Activated CD4-positive, alpha-beta memory T cell treated with anti-CD3 and anti-CD28 coated beads, Interleukin-2, amount 10 ng/mL, durations not matched to agents 7 days and 5 days (primary cell): ENCODE data around the gene ST3GAL3. TPM values are rescaled to one million over a fixed set of nuclear protein-coding genes. Genes with fewer than 3 reads are reported as not detected.

Source experiments
- CTCF ChIA-PET: fragments of 350-600 bp; sonication (Branson Sonifier 250); formaldehyde crosslinking; loops from one replicate; lab custom pipeline; 2021; ENCODE audit warnings: antibody characterized with exemption, inconsistent platforms; lab: Charles Lee
- POLR2A ChIA-PET: fragments of 350-600 bp; sonication (Branson Sonifier 250); formaldehyde crosslinking; loops from one replicate; lab custom pipeline; 2021; ENCODE audit warnings: antibody characterized with exemption; lab: Charles Lee
- DNase-seq: peaks from one replicate; pipeline ENCODE4 v3.0.0-alpha.2; 2020
- H3K27ac Mint-ChIP-seq: one replicate; pipeline ENCODE4 v1.8.0; 2021; ENCODE audit warnings: mild to moderate bottlenecking, mixed read lengths
- H3K27me3 Mint-ChIP-seq: one replicate; pipeline ENCODE4 v1.8.0; 2021; ENCODE audit warnings: mixed read lengths
- H3K36me3 Mint-ChIP-seq: one replicate; pipeline ENCODE4 v1.8.0; 2021; ENCODE audit warnings: low read depth, mixed read lengths
- H3K4me1 Mint-ChIP-seq: one replicate; pipeline ENCODE4 v1.8.0; 2021; ENCODE audit warnings: mixed read lengths
- H3K4me3 Mint-ChIP-seq: one replicate; pipeline ENCODE4 v1.8.0; 2021; ENCODE audit warnings: mild to moderate bottlenecking, mixed read lengths
- H3K9me3 Mint-ChIP-seq: one replicate; pipeline ENCODE4 v1.8.0; 2021; ENCODE audit warnings: mixed read lengths
- total RNA-seq, 2 experiments: library from RNA; stranded (reverse); gene quantifications; one replicate each; pipeline ENCODE4 v1.2.3, GENCODE V29; 2021

Gene ST3GAL3
- total RNA-seq, 2 experiments from 2014 or later = 14.2 to 16.9 TPM

DNA sequence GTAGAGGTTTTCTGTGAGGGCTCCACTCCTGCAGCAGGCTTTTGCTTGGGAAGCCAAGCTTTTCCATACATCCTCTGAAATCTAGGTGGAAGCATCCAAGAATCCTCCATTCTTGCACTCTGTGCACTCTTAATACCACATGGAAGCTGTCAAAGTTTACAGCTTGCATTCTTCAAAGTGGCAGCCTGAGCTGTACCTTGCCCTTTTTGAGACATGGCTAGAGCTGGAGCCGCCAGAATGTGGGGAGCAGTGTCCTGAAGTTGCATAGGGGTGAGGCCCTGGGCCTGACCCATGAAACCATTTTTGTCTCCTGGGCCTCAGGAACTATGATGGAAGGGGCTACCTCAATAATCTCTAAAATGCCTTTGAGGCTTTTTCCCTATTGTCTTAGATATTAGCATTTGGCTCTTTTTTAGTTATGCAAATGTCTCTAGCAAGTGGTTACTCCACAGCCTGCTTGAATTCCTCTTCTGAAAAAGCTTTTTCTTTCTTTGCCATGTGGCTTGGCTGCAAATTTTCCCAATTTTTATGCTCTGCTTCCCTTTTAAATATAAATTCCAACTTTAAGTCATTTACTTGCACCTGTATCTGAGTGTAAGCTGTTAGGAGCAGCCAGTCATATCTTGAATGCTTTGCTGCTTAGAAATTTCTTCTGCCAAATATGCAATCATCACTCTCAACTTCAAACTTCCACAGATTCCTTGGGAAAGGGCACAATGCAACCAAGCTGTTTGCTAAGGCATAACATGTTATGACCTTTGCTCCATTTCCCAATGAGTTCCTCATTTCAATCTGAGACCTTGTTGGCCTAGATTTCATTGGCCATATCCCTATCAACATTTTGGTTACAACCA lies 134.2 kb downstream of the ST3GAL3 start:
- H3K27ac Mint-ChIP-seq = no peak overlapping the region
- peaks cover 2% of the 10 kb centered on the region for H3K9me3 Mint-ChIP-seq
- no peaks in the 10 kb centered on the region for H3K27me3 Mint-ChIP-seq
- H3K36me3 Mint-ChIP-seq = peaks cover 38% of the 10 kb centered on the region
- H3K4me3 Mint-ChIP-seq = no peak overlapping the region
- ChIA-PET CTCF (no interaction called here), POLR2A (no interaction called here)
- peaks cover 9% of the 10 kb centered on the region for H3K4me1 Mint-ChIP-seq
- no peak for DNase-seq

- H3K9me3 Mint-ChIP-seq = peaks cover 2% of the 10 kb centered on the region
- peaks cover 38% of the 10 kb centered on the region for H3K36me3 Mint-ChIP-seq
- H3K4me3 Mint-ChIP-seq = no peak overlapping the region
- ChIA-PET CTCF (no interaction called here), POLR2A (no interaction called here)
- no peak for DNase-seq
- H3K27me3 Mint-ChIP-seq = no peaks in the 10 kb centered on the region
- no peak overlapping the region for H3K27ac Mint-ChIP-seq
- peaks cover 7% of the 10 kb centered on the region for H3K4me1 Mint-ChIP-seq
Observed at GRCh38 chr1:43842175-43842498, 134.8 kb downstream of the ST3GAL3 start.

DNA sequence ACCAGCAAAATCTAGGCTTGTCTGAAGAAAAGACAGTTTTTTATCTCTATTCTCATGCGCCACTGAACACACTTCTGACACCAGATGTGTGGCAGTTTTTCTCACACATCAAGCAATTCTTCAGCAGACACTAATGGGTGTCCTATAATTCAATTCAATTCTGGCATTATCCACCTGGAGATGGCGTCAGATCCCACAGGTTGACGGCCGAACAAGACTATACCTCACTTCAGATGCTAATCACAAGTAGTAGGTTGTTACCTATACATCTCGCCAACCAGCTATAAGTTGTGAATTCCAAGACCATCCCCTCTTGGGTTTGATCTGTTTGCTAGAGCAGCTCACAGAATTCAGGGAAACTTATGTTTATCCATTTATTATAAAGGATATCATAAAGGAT lies 136.3 kb downstream of the ST3GAL3 start:
- H3K27me3 Mint-ChIP-seq = no peaks in the 10 kb centered on the region
- peaks cover 2% of the 10 kb centered on the region for H3K9me3 Mint-ChIP-seq
- no peak overlapping the region for H3K4me3 Mint-ChIP-seq
- no peak for DNase-seq
- peaks cover 35% of the 10 kb centered on the region for H3K36me3 Mint-ChIP-seq
- H3K4me1 Mint-ChIP-seq = peaks cover 9% of the 10 kb centered on the region
- ChIA-PET CTCF (interaction anchor here (1.7 kb wide), 1 partner anchor 80 kb away, joined by 4 read pairs; no protein-coding TSS in a partner anchor), POLR2A (interaction anchor here (1.1 kb wide), 1 partner anchor 137 kb away, joined by 3 read pairs; the partner anchor contains the start of gene ST3GAL3)
- H3K27ac Mint-ChIP-seq = no peak overlapping the region

DNA sequence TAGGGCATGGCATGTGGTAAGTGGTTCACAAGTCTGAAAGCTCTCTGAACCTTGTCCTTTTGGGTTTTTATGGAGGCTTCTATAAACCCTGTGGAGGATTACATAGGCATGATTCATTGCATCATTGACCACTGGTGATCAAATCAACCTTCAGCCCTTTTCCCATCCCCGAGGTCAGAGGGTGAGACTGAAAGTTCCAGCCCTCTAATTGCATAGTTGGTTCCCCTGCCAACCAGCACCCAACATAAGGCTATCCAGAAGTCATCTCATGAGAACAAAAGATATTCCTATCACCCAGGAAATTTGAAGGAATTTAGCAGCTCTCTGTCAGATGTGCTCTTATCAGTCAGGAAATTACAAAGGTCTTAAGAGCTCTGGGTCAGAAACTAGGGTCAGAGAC lies 136.8 kb downstream of the ST3GAL3 start:
- DNase-seq = no peak
- peaks cover 2% of the 10 kb centered on the region for H3K9me3 Mint-ChIP-seq
- H3K36me3 Mint-ChIP-seq = peaks cover 35% of the 10 kb centered on the region
- ChIA-PET CTCF (interaction anchor here (0.7 to 1.7 kb wide), 2 partner anchors 81 to 104 kb away, joined by 3 to 4 read pairs; no protein-coding TSS in a partner anchor), POLR2A (interaction anchor here (1.1 kb wide), 1 partner anchor 137 kb away, joined by 3 read pairs; the partner anchor contains the start of gene ST3GAL3)
- no peak overlapping the region for H3K4me3 Mint-ChIP-seq
- no peaks in the 10 kb centered on the region for H3K27me3 Mint-ChIP-seq
- H3K4me1 Mint-ChIP-seq = peaks cover 9% of the 10 kb centered on the region
- no peak overlapping the region for H3K27ac Mint-ChIP-seq

DNA sequence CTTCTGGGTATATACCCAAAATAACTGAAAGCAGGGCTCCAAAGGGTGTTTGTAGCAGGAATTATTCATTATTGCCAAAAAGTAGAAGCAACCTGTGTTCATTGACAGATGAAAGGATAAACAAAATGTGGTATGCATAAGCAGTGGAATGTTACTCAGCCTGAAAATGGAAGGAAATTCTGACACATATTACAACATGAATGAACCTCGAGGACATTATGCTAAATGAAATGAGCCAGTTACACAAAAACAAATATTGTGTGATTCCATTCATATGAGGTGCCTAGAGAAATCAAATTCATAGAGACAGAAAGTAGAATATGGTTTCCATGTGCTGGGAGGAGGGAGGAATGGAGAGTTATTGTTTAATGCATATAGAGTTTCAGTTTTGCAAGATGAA lies 140.0 kb downstream of the ST3GAL3 start:
- H3K27me3 Mint-ChIP-seq = no peaks in the 10 kb centered on the region
- POLR2A ChIA-PET = no interaction called here
- H3K4me1 Mint-ChIP-seq = peaks cover 2% of the 10 kb centered on the region
- peaks cover 16% of the 10 kb centered on the region for H3K36me3 Mint-ChIP-seq
- no peak for DNase-seq
- no peak overlapping the region for H3K27ac Mint-ChIP-seq
- CTCF ChIA-PET = no interaction called here
- H3K9me3 Mint-ChIP-seq = no peaks in the 10 kb centered on the region
- H3K4me3 Mint-ChIP-seq = no peak overlapping the region

DNA sequence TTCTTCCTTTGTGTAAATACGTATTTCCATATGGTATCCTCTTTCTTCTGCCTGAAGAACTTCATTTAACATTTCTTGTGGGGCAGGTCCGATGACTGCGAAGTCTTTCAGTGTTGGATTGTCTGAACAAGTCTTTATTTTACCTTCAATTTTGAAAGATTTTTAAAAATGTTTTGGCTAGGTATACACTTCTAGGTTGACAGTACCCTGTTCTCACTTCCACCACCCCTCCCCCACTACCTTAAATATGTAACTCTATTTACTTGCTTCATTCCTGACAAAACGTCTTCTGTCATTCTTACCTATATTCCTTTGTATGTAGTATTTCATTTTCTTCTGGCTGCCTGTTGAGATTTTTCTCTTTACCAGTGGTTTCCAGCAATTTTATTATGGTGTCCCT lies 140.5 kb downstream of the ST3GAL3 start:
- no peak overlapping the region for H3K27ac Mint-ChIP-seq
- H3K27me3 Mint-ChIP-seq = no peaks in the 10 kb centered on the region
- peaks cover 12% of the 10 kb centered on the region for H3K36me3 Mint-ChIP-seq
- peaks cover 2% of the 10 kb centered on the region for H3K4me1 Mint-ChIP-seq
- no peak overlapping the region for H3K4me3 Mint-ChIP-seq
- POLR2A ChIA-PET = no interaction called here
- DNase-seq = no peak
- H3K9me3 Mint-ChIP-seq = no peaks in the 10 kb centered on the region
- CTCF ChIA-PET = no interaction called here

DNA sequence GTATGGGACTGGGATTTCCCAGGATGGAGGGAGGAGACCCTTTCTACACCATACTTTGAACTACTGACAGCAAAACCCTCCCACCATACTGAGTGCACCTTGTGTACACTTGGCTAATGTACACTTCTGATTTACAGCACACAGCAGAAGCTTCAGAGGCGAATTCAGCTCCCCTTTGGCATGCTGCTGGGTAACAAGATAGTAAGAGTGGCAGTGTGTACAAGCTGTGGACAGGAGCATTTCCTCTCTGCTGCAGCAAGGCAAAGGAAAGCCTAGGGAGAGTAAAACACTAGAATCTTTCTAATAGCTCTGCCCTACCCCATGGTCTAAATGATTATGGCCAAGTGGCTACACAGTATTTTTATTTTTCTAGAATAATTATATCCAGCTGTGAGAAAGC lies 142.3 kb downstream of the ST3GAL3 start:
- no peak overlapping the region for H3K27ac Mint-ChIP-seq
- no peak overlapping the region for H3K4me3 Mint-ChIP-seq
- H3K4me1 Mint-ChIP-seq = peaks cover 12% of the 10 kb centered on the region
- POLR2A ChIA-PET = interaction anchor here (1.0 kb wide), 1 partner anchor 199 kb away, joined by 3 read pairs; the partner anchor contains the start of gene KDM4A
- no peaks in the 10 kb centered on the region for H3K9me3 Mint-ChIP-seq
- CTCF ChIA-PET = interaction anchor here (1.4 to 1.7 kb wide), 2 partner anchors 84 to 87 kb away, joined by 4 to 5 read pairs; no protein-coding TSS in a partner anchor
- no peaks in the 10 kb centered on the region for H3K27me3 Mint-ChIP-seq
- peaks cover 5% of the 10 kb centered on the region for H3K36me3 Mint-ChIP-seq
- no peak for DNase-seq

- Mint-ChIP-seq H3K9me3 (no peaks in the 10 kb centered on the region), H3K27ac (no peak overlapping the region), H3K4me1 (peaks cover 12% of the 10 kb centered on the region), H3K27me3 (no peaks in the 10 kb centered on the region), H3K36me3 (peaks cover 10% of the 10 kb centered on the region), H3K4me3 (no peak overlapping the region)
- CTCF ChIA-PET = no interaction called here
- POLR2A ChIA-PET = no interaction called here
- DNase-seq = no peak
Observed at GRCh38 chr1:43850591-43851233, 143.4 kb downstream of the ST3GAL3 start.

DNA sequence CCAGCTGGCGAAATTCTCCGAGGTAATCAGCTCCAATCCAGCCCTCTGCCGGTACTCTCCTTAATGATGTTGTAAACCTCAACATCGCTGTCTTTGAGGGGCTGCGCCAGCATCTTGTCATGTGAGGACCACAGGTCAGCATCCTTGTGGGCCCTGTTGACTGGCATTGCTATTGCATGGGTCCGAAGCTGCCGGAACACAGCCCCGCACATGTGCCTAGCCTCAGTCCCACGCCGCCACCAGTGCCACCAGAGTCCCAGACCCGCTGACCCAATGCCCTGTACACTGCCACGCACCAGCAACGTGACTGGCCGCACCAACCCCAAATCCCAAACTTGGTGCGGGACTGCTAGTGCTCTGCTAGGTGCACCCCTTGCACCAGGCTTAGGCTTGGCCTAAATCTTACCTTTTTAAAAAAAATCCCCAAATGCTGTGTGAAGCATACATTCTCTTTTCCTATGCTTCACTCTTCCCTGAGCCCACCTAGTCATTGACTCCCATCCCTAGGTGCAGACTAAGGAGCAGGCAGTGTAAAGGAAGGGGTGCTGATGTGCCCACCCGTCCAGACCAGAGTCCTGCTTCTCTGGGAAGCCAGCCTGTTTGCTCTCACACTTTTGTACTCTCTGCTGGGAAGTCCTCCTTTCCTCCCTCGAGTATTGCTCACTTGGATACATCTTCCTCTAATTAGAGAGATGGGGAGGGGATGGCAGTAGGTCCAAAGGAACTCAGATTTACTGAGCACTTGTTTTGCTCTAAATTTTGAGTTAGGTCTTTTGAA lies 144.4 kb downstream of the ST3GAL3 start:
- DNase-seq = no peak
- no peaks in the 10 kb centered on the region for H3K27me3 Mint-ChIP-seq
- ChIA-PET POLR2A (no interaction called here), CTCF (no interaction called here)
- no peak overlapping the region for H3K4me3 Mint-ChIP-seq
- H3K27ac Mint-ChIP-seq = no peak overlapping the region
- no peaks in the 10 kb centered on the region for H3K9me3 Mint-ChIP-seq
- peaks cover 10% of the 10 kb centered on the region for H3K36me3 Mint-ChIP-seq
- H3K4me1 Mint-ChIP-seq = peaks cover 12% of the 10 kb centered on the region

GRCh38 chr1:43853161-43853921 lies 146.0 kb downstream of the ST3GAL3 start:
- peak; percentile 25 for DNase-seq
- peaks cover 10% of the 10 kb centered on the region for H3K4me1 Mint-ChIP-seq

GRCh38 chr1:43854473-43854872 lies 147.1 kb downstream of the ST3GAL3 start:
- H3K36me3 Mint-ChIP-seq = peaks cover 10% of the 10 kb centered on the region
- H3K27ac Mint-ChIP-seq = no peak overlapping the region
- peaks cover 10% of the 10 kb centered on the region for H3K4me1 Mint-ChIP-seq
- H3K9me3 Mint-ChIP-seq = no peaks in the 10 kb centered on the region
- H3K27me3 Mint-ChIP-seq = no peaks in the 10 kb centered on the region
- no peak overlapping the region for H3K4me3 Mint-ChIP-seq
- ChIA-PET CTCF (no interaction called here), POLR2A (no interaction called here)
- DNase-seq = no peak

More at GRCh38 chr1:43853161-43853921, 146.0 kb downstream of the ST3GAL3 start:
- H3K27ac Mint-ChIP-seq = no peak overlapping the region
- H3K36me3 Mint-ChIP-seq = peaks cover 10% of the 10 kb centered on the region
- no peaks in the 10 kb centered on the region for H3K27me3 Mint-ChIP-seq
- CTCF ChIA-PET = interaction anchor here (1.0 kb wide), 1 partner anchor 82 kb away, joined by 4 read pairs; no protein-coding TSS in a partner anchor
- H3K4me3 Mint-ChIP-seq = no peak overlapping the region
- no peaks in the 10 kb centered on the region for H3K9me3 Mint-ChIP-seq
- POLR2A ChIA-PET = interaction anchor here (0.8 kb wide), 1 partner anchor 21 kb away, joined by 3 read pairs; no protein-coding TSS in a partner anchor

GRCh38 chr1:43856188-43856587 lies 148.9 kb downstream of the ST3GAL3 start:
- Mint-ChIP-seq H3K27me3 (no peaks in the 10 kb centered on the region), H3K27ac (no peak overlapping the region), H3K36me3 (peaks cover 10% of the 10 kb centered on the region), H3K4me3 (no peak overlapping the region), H3K9me3 (no peaks in the 10 kb centered on the region), H3K4me1 (peaks cover 10% of the 10 kb centered on the region)
- DNase-seq = no peak
- CTCF ChIA-PET = no interaction called here
- POLR2A ChIA-PET = no interaction called here
